ENCODE results near the gene SLC6A5.

Gene SLC6A5

GRCh38 chr11:20668844-20669819, 69.7 kb downstream of the SLC6A5 start, which contains the start of gene NELL1:
TSS of gene NELL1 (plus strand) at chr11:20669586.
- in situ Hi-C loops (cut with MboI; ENCODE audit: low sequenced_read_pairs), result no loop called here

GRCh38 chr11:20669820-20670684, 70.6 kb downstream of the SLC6A5 start:
- in situ Hi-C loops (cut with MboI; ENCODE audit: low sequenced_read_pairs), result no loop called here

GRCh38 chr11:20670932-20671403, 71.6 kb downstream of the SLC6A5 start:
- in situ Hi-C loops (cut with MboI; ENCODE audit: low sequenced_read_pairs), result no loop called here

- in situ Hi-C loops (cut with MboI; ENCODE audit: low sequenced_read_pairs), result no loop called here
Measured at GRCh38 chr11:20671856-20672546, 72.6 kb downstream of the SLC6A5 start.

GRCh38 chr11:20672575-20672974, 73.2 kb downstream of the SLC6A5 start:
- in situ Hi-C loops (cut with MboI; ENCODE audit: low sequenced_read_pairs), result no loop called here

GRCh38 chr11:20676658-20677057, 77.2 kb downstream of the SLC6A5 start:
- in situ Hi-C loops (cut with MboI; ENCODE audit: low sequenced_read_pairs), result no loop called here

GRCh38 chr11:20688761-20689160, 89.4 kb downstream of the SLC6A5 start:
- in situ Hi-C loops (cut with MboI; ENCODE audit: low sequenced_read_pairs), result no loop called here

- in situ Hi-C loops (cut with MboI; ENCODE audit: low sequenced_read_pairs), result no loop called here
Measured at GRCh38 chr11:20707876-20708275, 108.5 kb downstream of the SLC6A5 start.
